NB4 (cell line): Measurements from ENCODE around the gene FMN1.

Experiments
- POLR2A ChIP-seq: IDR thresholded peaks from 2 replicates; pipeline ENCODE4 v1.6.1; 2011; ENCODE audit warnings: mild to moderate bottlenecking; ENCODE audit not compliant: insufficient read length; ENCODE audit errors: extremely low read depth
- TF ChIP-seq, protein P1 (sequence below): IDR thresholded peaks from one replicate; pipeline ENCODE4 v1.5.1; 2012; ENCODE audit warnings: low read depth, low read length

DNA sequence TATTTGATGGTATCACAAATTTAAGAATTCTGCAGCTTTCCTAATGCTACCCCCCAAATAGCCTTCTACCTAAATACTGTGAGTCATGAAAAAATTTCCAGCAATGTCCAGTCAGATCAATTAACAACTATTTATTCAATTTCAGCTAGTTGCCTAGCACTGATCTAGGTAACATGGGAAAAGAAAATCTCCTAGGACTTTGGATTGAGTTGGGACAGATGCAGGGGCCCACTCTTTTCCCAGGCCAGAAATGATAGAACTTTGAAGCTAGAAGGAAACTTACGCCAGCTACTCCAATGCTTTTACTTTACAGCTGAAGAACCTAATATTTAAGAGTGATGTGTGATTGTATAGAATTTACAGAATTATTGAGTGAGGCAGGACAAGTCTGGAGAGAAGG, 196.3 kb downstream of the FMN1 start:
- no peak for TF ChIP-seq POLR2A
- TF ChIP-seq, protein P1, sequence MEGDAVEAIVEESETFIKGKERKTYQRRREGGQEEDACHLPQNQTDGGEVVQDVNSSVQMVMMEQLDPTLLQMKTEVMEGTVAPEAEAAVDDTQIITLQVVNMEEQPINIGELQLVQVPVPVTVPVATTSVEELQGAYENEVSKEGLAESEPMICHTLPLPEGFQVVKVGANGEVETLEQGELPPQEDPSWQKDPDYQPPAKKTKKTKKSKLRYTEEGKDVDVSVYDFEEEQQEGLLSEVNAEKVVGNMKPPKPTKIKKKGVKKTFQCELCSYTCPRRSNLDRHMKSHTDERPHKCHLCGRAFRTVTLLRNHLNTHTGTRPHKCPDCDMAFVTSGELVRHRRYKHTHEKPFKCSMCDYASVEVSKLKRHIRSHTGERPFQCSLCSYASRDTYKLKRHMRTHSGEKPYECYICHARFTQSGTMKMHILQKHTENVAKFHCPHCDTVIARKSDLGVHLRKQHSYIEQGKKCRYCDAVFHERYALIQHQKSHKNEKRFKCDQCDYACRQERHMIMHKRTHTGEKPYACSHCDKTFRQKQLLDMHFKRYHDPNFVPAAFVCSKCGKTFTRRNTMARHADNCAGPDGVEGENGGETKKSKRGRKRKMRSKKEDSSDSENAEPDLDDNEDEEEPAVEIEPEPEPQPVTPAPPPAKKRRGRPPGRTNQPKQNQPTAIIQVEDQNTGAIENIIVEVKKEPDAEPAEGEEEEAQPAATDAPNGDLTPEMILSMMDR: no peak
